PC-3 (cell line): ENCODE results near the gene ZNF532. TPM values are rescaled to one million over a fixed set of nuclear protein-coding genes. Genes with fewer than 3 reads are reported as not detected.

ENCODE experiments used
- ATAC-seq: fragments of 200-7000 bp; cut with Tn5 transposase; 2 replicates; pipeline ENCODE4 v1.9.1; 2020; ENCODE audit warnings: mild to moderate bottlenecking, moderate library complexity
- BruUV-seq: library from RNA; stranded (reverse); fragments of 400-500 nt; replicated peaks from 2 replicates; lab custom pipeline; 2021; lab: Mats Ljungman, UMichigan
- CTCF ChIA-PET: fragments of 300-600 bp; sonication (Branson Sonifier 250); formaldehyde crosslinking; loops from one replicate; lab custom pipeline; 2022; ENCODE audit warnings: antibody characterized with exemption; lab: Charles Lee
- POLR2A ChIA-PET: fragments of 300-600 bp; sonication (Branson Sonifier 250); formaldehyde crosslinking; loops from one replicate; lab custom pipeline; 2022; ENCODE audit warnings: antibody characterized with exemption; ENCODE audit not compliant: unreplicated experiment; lab: Charles Lee
- DNase-seq: peaks from one replicate; pipeline ENCODE4 v3.0.0-alpha.2; 2015
- H2AFZ ChIP-seq: fragments of 300-600 bp; sonication (generic); 2 replicates; pipeline ENCODE4 v1.6.0; 2016; ENCODE audit warnings: antibody characterized with exemption, low read length
- H3F3A ChIP-seq: fragments of 300-600 bp; sonication (generic); one replicate; pipeline ENCODE4 v1.6.0; 2017; ENCODE audit warnings: antibody characterized with exemption, low read length, control low read depth, mild to moderate bottlenecking; ENCODE audit not compliant: unreplicated experiment
- H3K27ac ChIP-seq: fragments of 300-600 bp; sonication (generic); 2 replicates; pipeline ENCODE4 v1.5.1; 2016; ENCODE audit warnings: mild to moderate bottlenecking, low read length
- H3K27me3 ChIP-seq: fragments of 300-600 bp; sonication (generic); 2 replicates; pipeline ENCODE4 v1.6.1; 2016; ENCODE audit warnings: low read length, mixed read lengths
- H3K36me3 ChIP-seq: fragments of 300-600 bp; sonication (generic); 2 replicates; pipeline ENCODE4 v1.6.1; 2016; ENCODE audit warnings: low read depth, mixed run types, low read length, mixed read lengths
- H3K4me1 ChIP-seq: fragments of 300-600 bp; sonication (generic); 2 replicates; pipeline ENCODE4 v1.5.1; 2016; ENCODE audit warnings: low read length; ENCODE audit not compliant: insufficient read depth
- H3K4me2 ChIP-seq: fragments of 300-600 bp; sonication (generic); 2 replicates; pipeline ENCODE4 v1.6.0; 2016; ENCODE audit warnings: low read length
- H3K4me3 ChIP-seq: fragments of 300-600 bp; sonication (generic); 2 replicates; pipeline ENCODE4 v1.5.1; 2016; ENCODE audit warnings: mild to moderate bottlenecking, low read length, mixed read lengths
- H3K79me2 ChIP-seq: fragments of 300-600 bp; sonication (generic); 2 replicates; pipeline ENCODE4 v1.6.1; 2017; ENCODE audit warnings: low read length, mixed read lengths
- H3K9ac ChIP-seq: fragments of 300-600 bp; sonication (generic); 2 replicates; pipeline ENCODE4 v1.6.0; 2016; ENCODE audit warnings: mild to moderate bottlenecking, low read length
- H3K9me2 ChIP-seq: fragments of 300-600 bp; sonication (generic); replicated peaks from 2 replicates; pipeline ENCODE4 v1.6.1; 2016; ENCODE audit warnings: mixed run types, low read length, mixed read lengths
- H3K9me3 ChIP-seq: fragments of 300-600 bp; sonication (generic); 2 replicates; pipeline ENCODE4 v1.6.1; 2016; ENCODE audit warnings: low read length, mixed read lengths
- H4K20me1 ChIP-seq: fragments of 300-600 bp; sonication (generic); 2 replicates; pipeline ENCODE4 v1.6.1; 2016; ENCODE audit warnings: low read length, mixed read lengths
- EZH2 ChIP-seq: fragments of 300-600 bp; sonication (generic); IDR thresholded peaks from one replicate; pipeline ENCODE4 v1.6.1; 2017; ENCODE audit warnings: antibody characterized with exemption, mild to moderate bottlenecking, low read length; ENCODE audit not compliant: unreplicated experiment
- EZH2phosphoT487 ChIP-seq: fragments of 300-600 bp; sonication (generic); IDR thresholded peaks from 2 replicates; pipeline ENCODE4 v1.6.1; 2018; ENCODE audit warnings: mild to moderate bottlenecking, antibody characterized with exemption, low read length, borderline replicate concordance
- intact Hi-C: fragments of 100-400 bp; cut with micrococcal nuclease; formaldehyde crosslinking; loops from 2 replicates; pipeline ENCODE4 v1.9.0; 2023
- total RNA-seq: library from RNA; depleted of rRNA; stranded (reverse); fragments of >200 nt; gene quantifications from 2 replicates; pipeline ENCODE4 v1.2.3, GENCODE V29; 2014; rRNA removed
- TF ChIP-seq, protein P1 (sequence below): fragments of 300-600 bp; sonication (generic); conservative IDR thresholded peaks from 2 replicates; pipeline ENCODE4 v1.5.1; 2017; ENCODE audit warnings: antibody characterized with exemption, low read depth, mild to moderate bottlenecking, low read length

ZNF532 gene
- total RNA-seq, 1 experiment from 2014 or later = 47.3 TPM

DNA sequence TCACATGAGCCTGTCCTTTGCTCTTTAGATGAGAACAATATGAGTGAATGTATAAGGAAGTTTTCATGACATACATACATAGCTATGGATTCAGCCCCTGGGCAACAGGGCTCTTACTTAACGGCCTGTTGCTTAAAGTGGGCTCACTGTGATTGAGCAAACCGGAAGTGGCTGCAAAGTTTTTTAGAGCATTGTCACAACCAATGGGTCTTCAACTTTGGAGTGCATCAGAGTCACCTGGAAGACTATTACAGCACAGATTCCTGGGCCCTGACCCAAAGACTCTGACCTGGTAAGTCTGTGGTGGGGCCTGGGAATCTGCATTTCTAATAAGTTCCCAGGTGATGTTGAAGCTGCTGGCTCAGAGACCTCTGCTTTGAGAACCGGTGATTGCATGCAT, 168.7 kb downstream of the ZNF532 start:
- H3K4me1 ChIP-seq = no peaks in the 10 kb centered on the region
- H3F3A ChIP-seq = no peaks in the 10 kb centered on the region
- H2AFZ ChIP-seq = no peak overlapping the region
- intact Hi-C loops = no loop called here
- H3K9me2 ChIP-seq = no peaks in the 10 kb centered on the region
- no peak overlapping the region for H3K27ac ChIP-seq
- no peak overlapping the region for H3K9ac ChIP-seq
- H3K27me3 ChIP-seq = no peaks in the 10 kb centered on the region
- no peak overlapping the region for H3K4me3 ChIP-seq
- no peak overlapping the region for H3K4me2 ChIP-seq
- no peaks in the 10 kb centered on the region for H3K9me3 ChIP-seq
- ChIA-PET CTCF (no interaction called here), POLR2A (no interaction called here)
- no peaks in the 10 kb centered on the region for H3K36me3 ChIP-seq
- H3K79me2 ChIP-seq = no peaks in the 10 kb centered on the region
- DNase-seq (no peak), ATAC-seq (no peak)
- no TSS peak for BruUV-seq
- TF ChIP-seq EZH2 (no peak), EZH2phosphoT487 (no peak)
- TF ChIP-seq, protein P1, sequence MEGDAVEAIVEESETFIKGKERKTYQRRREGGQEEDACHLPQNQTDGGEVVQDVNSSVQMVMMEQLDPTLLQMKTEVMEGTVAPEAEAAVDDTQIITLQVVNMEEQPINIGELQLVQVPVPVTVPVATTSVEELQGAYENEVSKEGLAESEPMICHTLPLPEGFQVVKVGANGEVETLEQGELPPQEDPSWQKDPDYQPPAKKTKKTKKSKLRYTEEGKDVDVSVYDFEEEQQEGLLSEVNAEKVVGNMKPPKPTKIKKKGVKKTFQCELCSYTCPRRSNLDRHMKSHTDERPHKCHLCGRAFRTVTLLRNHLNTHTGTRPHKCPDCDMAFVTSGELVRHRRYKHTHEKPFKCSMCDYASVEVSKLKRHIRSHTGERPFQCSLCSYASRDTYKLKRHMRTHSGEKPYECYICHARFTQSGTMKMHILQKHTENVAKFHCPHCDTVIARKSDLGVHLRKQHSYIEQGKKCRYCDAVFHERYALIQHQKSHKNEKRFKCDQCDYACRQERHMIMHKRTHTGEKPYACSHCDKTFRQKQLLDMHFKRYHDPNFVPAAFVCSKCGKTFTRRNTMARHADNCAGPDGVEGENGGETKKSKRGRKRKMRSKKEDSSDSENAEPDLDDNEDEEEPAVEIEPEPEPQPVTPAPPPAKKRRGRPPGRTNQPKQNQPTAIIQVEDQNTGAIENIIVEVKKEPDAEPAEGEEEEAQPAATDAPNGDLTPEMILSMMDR = no peak
- no peaks in the 10 kb centered on the region for H4K20me1 ChIP-seq

DNA sequence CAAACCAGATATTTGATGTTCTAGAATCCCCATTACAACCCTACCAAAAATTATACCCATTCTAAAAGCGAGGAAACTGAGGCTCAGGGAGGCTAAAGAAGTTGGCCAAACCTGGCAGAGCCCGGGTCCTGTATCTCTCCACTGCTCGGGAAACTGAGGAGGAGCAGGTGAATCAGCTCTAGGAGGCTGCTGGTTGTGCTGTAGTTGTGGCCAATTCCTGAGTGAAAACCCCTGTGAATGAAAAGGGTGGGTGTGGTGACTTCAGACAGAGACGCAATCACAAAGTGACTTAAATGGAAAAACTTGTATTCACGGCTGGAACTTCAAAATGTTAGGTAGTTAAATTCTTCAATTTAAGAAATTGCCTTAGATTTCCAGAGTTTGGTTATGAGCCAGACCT, 169.3 kb downstream of the ZNF532 start:
- intact Hi-C loops = no loop called here
- Histone ChIP-seq H3K4me1 (no peaks in the 10 kb centered on the region), H3K9ac (no peak overlapping the region), H3K9me3 (no peaks in the 10 kb centered on the region), H3K36me3 (no peaks in the 10 kb centered on the region), H4K20me1 (no peaks in the 10 kb centered on the region), H3K27ac (no peak overlapping the region), H3F3A (no peaks in the 10 kb centered on the region), H3K9me2 (no peaks in the 10 kb centered on the region), H3K4me2 (no peak overlapping the region), H3K79me2 (no peaks in the 10 kb centered on the region), H2AFZ (no peak overlapping the region), H3K27me3 (no peaks in the 10 kb centered on the region), H3K4me3 (no peak overlapping the region)
- no peak for DNase-seq
- ATAC-seq = no peak
- BruUV-seq = no TSS peak
- TF ChIP-seq EZH2 (no peak), EZH2phosphoT487 (no peak)
- TF ChIP-seq, protein P1 = no peak
- CTCF ChIA-PET = no interaction called here
- POLR2A ChIA-PET = no interaction called here

DNA sequence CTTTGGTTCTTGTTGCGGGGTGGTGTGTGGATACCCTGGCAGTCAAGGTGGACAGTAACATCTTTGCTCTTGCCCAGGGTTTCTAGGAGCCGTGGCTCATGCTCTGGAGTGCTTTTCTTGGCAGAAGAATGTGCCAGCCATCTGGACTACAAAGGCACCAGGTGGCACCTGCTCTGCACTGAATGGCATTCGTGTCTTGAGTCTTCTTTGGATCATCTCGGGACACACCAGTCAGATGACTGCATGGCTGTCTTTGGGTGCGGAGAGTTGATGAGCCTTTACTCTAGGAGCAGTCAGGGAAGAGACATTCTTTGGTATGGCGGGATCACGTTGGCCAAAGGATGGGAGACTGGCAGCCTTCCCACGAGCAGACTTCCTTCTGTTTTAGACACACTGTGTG, 170.9 kb downstream of the ZNF532 start:
- TF ChIP-seq, protein P1 = no peak
- no peak for TF ChIP-seq EZH2phosphoT487
- TF ChIP-seq EZH2 = no peak
- no peaks in the 10 kb centered on the region for H4K20me1 ChIP-seq
- no peaks in the 10 kb centered on the region for H3K79me2 ChIP-seq
- H3K4me3 ChIP-seq = no peak overlapping the region
- H3K4me2 ChIP-seq = no peak overlapping the region
- intact Hi-C loops = no loop called here
- no peaks in the 10 kb centered on the region for H3K36me3 ChIP-seq
- ChIA-PET POLR2A (no interaction called here), CTCF (no interaction called here)
- no peaks in the 10 kb centered on the region for H3K9me3 ChIP-seq
- no peak for ATAC-seq
- H3K9ac ChIP-seq = no peak overlapping the region
- H3F3A ChIP-seq = no peaks in the 10 kb centered on the region
- DNase-seq = no peak
- no peaks in the 10 kb centered on the region for H3K4me1 ChIP-seq
- H2AFZ ChIP-seq = no peak overlapping the region
- no peaks in the 10 kb centered on the region for H3K27me3 ChIP-seq
- no peaks in the 10 kb centered on the region for H3K9me2 ChIP-seq
- H3K27ac ChIP-seq = no peak overlapping the region
- BruUV-seq = no TSS peak

Other genes with a start within 250 kb of the ZNF532 start
- 0.04 TPM in 1 of 2 replicates, not detected in the other for gene ALPK2, start 235.8 kb upstream of the ZNF532 start, total RNA-seq
- 24.2 and 26.3 TPM in 2 replicates for gene MALT1, start 193.4 kb upstream of the ZNF532 start, total RNA-seq